H9 (cell line): ENCODE results near the gene AMBRA1. TPM values are rescaled to one million over a fixed set of nuclear protein-coding genes. Genes with fewer than 3 reads are reported as not detected.

Experiments
- DNase-seq: peaks from one replicate; pipeline ENCODE4 v3.0.0-alpha.2; 2017
- H2AFZ ChIP-seq: one replicate; pipeline ENCODE4 v1.6.1; 2013; ENCODE audit warnings: mild to moderate bottlenecking, low read length, control low read depth, moderate library complexity
- H2AK5ac ChIP-seq: 2 replicates; pipeline ENCODE4 v1.6.1; 2013; ENCODE audit warnings: low read length, control low read depth, mixed read lengths; ENCODE audit not compliant: insufficient read length
- H2BK120ac ChIP-seq: one replicate; pipeline ENCODE4 v1.6.1; 2013; ENCODE audit warnings: low read depth, mild to moderate bottlenecking, low read length, control low read depth, inconsistent platforms; ENCODE audit not compliant: poor library complexity, severe bottlenecking
- H2BK12ac ChIP-seq: 2 replicates; pipeline ENCODE4 v1.6.1; 2013; ENCODE audit warnings: low read length, control low read depth, mixed read lengths, low read depth; ENCODE audit not compliant: insufficient read length
- H2BK15ac ChIP-seq: 2 replicates; pipeline ENCODE4 v1.6.1; 2013; ENCODE audit warnings: low read depth, low read length, control low read depth
- H2BK20ac ChIP-seq: one replicate; pipeline ENCODE4 v1.6.1; 2013; ENCODE audit warnings: low read depth, mild to moderate bottlenecking, low read length, control low read depth, inconsistent platforms; ENCODE audit not compliant: poor library complexity, severe bottlenecking
- H2BK5ac ChIP-seq: 2 replicates; pipeline ENCODE4 v1.6.1; 2013; ENCODE audit warnings: low read length, control low read depth, mixed read lengths; ENCODE audit not compliant: insufficient read length
- H3K14ac ChIP-seq: 2 replicates; pipeline ENCODE4 v1.6.1; 2013; ENCODE audit warnings: low read length, control low read depth; ENCODE audit not compliant: insufficient read depth
- H3K18ac ChIP-seq: 2 replicates; pipeline ENCODE4 v1.6.1; 2013; ENCODE audit warnings: low read depth, mild to moderate bottlenecking, mixed read lengths, low read length, control low read depth; ENCODE audit not compliant: insufficient read length
- H3K23ac ChIP-seq: 2 replicates; pipeline ENCODE4 v1.6.1; 2013; ENCODE audit warnings: low read length, control low read depth, mixed read lengths, low read depth; ENCODE audit not compliant: insufficient read length
- H3K23me2 ChIP-seq: 2 replicates; pipeline ENCODE4 v1.6.1; 2013; ENCODE audit warnings: low read depth, mild to moderate bottlenecking, mixed read lengths, low read length, control low read depth; ENCODE audit not compliant: insufficient read length, poor library complexity, severe bottlenecking
- H3K27ac ChIP-seq: 2 replicates; pipeline ENCODE4 v1.5.1; 2013; ENCODE audit warnings: low read length, control low read depth, mixed read lengths, low read depth; ENCODE audit not compliant: insufficient read length
- H3K27me3 ChIP-seq: 2 replicates; pipeline ENCODE4 v1.6.1; 2013; ENCODE audit warnings: low read length, control low read depth, inconsistent platforms; ENCODE audit not compliant: insufficient read depth
- H3K4ac ChIP-seq: 2 replicates; pipeline ENCODE4 v1.6.1; 2013; ENCODE audit warnings: low read depth, mild to moderate bottlenecking, control low read depth, inconsistent platforms, low read length, moderate library complexity
- H3K4me1 ChIP-seq: 2 replicates; pipeline ENCODE4 v1.6.1; 2013; ENCODE audit warnings: low read length, control low read depth, inconsistent platforms; ENCODE audit not compliant: insufficient read depth
- H3K4me2 ChIP-seq: 2 replicates; pipeline ENCODE4 v1.6.1; 2013; ENCODE audit warnings: low read length, control low read depth, mixed read lengths; ENCODE audit not compliant: insufficient read length, insufficient read depth
- H3K56ac ChIP-seq: 2 replicates; pipeline ENCODE4 v1.6.1; 2013; ENCODE audit warnings: low read depth, mild to moderate bottlenecking, mixed read lengths, low read length, control low read depth; ENCODE audit not compliant: insufficient read length
- H3K79me1 ChIP-seq: 2 replicates; pipeline ENCODE4 v1.6.1; 2013; ENCODE audit warnings: low read depth, mild to moderate bottlenecking, moderate library complexity, low read length, control low read depth, inconsistent platforms; ENCODE audit not compliant: insufficient read depth, poor library complexity, severe bottlenecking
- H3K79me2 ChIP-seq: 2 replicates; pipeline ENCODE4 v1.6.1; 2013; ENCODE audit warnings: low read length, control low read depth, inconsistent platforms; ENCODE audit not compliant: insufficient read depth
- H3K9ac ChIP-seq: 2 replicates; pipeline ENCODE4 v1.6.1; 2013; ENCODE audit warnings: low read length, control low read depth, mixed read lengths; ENCODE audit not compliant: insufficient read length; ENCODE audit errors: extremely low read depth
- H3K9me3 ChIP-seq: one replicate; pipeline ENCODE4 v1.6.1; 2013; ENCODE audit warnings: low read depth, low read length, inconsistent platforms; ENCODE audit not compliant: control insufficient read depth
- H3T11ph ChIP-seq: one replicate; pipeline ENCODE4 v1.6.1; 2013; ENCODE audit warnings: mild to moderate bottlenecking, low read length, control low read depth, inconsistent platforms
- H4K20me1 ChIP-seq: one replicate; pipeline ENCODE4 v1.6.1; 2013; ENCODE audit not compliant: control insufficient read depth, insufficient read length, insufficient read depth
- H4K5ac ChIP-seq: 2 replicates; pipeline ENCODE4 v1.6.1; 2013; ENCODE audit warnings: low read depth, mild to moderate bottlenecking, mixed read lengths, low read length, control low read depth; ENCODE audit not compliant: insufficient read length
- H4K8ac ChIP-seq: replicated peaks from 2 replicates; pipeline ENCODE4 v1.6.1; 2013; ENCODE audit warnings: low read length, control low read depth, mixed read lengths, low read depth; ENCODE audit not compliant: insufficient read length
- H4K91ac ChIP-seq: 2 replicates; pipeline ENCODE4 v1.6.1; 2013; ENCODE audit warnings: low read depth, mild to moderate bottlenecking, moderate library complexity, mixed read lengths, low read length, control low read depth; ENCODE audit not compliant: insufficient read length
- H3K27ac Mint-ChIP-seq, 3 experiments: 2 replicates in 2 of 3; 3 replicates in 1 of 3; pipeline ENCODE4 v1.8.0; 2020 to 2021; ENCODE audit warnings: mixed read lengths in 3 of 3, mild to moderate bottlenecking in 1 of 3, moderate library complexity in 1 of 3
- H3K27me3 Mint-ChIP-seq: 2 replicates; pipeline ENCODE4 v1.8.0; 2021; ENCODE audit warnings: low read depth, mild to moderate bottlenecking, moderate library complexity, mixed read lengths
- H3K36me3 Mint-ChIP-seq, 3 experiments: 2 replicates in 2 of 3; 3 replicates in 1 of 3; pipeline ENCODE4 v1.8.0; 2020 to 2021; ENCODE audit warnings: low read depth in 3 of 3, mixed read lengths in 3 of 3; ENCODE audit not compliant: insufficient read depth in 1 of 3
- H3K4me1 Mint-ChIP-seq, 2 experiments: 2 replicates each; pipeline ENCODE4 v1.8.0; 2020; ENCODE audit warnings: mixed read lengths in 2 of 2
- H3K4me3 Mint-ChIP-seq, 2 experiments: 2 replicates in 1 of 2; 3 replicates in 1 of 2; pipeline ENCODE4 v1.8.0; 2020 to 2021; ENCODE audit warnings: mild to moderate bottlenecking in 2 of 2, mixed read lengths in 2 of 2, moderate library complexity in 1 of 2
- H3K9me3 Mint-ChIP-seq, 2 experiments: 2 replicates in 1 of 2; 3 replicates in 1 of 2; pipeline ENCODE4 v1.8.0; 2020; ENCODE audit warnings: mild to moderate bottlenecking in 2 of 2, mixed read lengths in 2 of 2, moderate library complexity in 1 of 2
- CTCF ChIP-seq: fragments of 200-600 bp; sonication (generic); conservative IDR thresholded peaks from 3 replicates; pipeline ENCODE4 v1.8.0; 2021; ENCODE audit warnings: antibody characterized with exemption, mild to moderate bottlenecking
- WGBS: extraction: QIAGEN DNeasy Blood & Tissue Kit; methylation state at CpG from one replicate; pipeline ENCODE4 v1.1.7; 2013; ENCODE audit warnings: missing lambda C conversion rate, low lambda C conversion rate, mixed read lengths; ENCODE audit not compliant: insufficient read length; ENCODE audit errors: extremely low coverage; 5-methylcytosine and 5-hydroxymethylcytosine counted together
- total RNA-seq: library from RNA; stranded (reverse); gene quantifications from 2 replicates; pipeline ENCODE4 v1.2.1, GENCODE V29; 2021

The AMBRA1 gene
- total RNA-seq, 1 experiment from 2014 or later: 37.5 TPM

GRCh38 chr11:46557684-46558151 lies 36.1 kb downstream of the AMBRA1 start:
- Histone ChIP-seq H3K23me2 (no peaks in the 10 kb centered on the region), H2BK5ac (no peak overlapping the region), H3K79me1 (peaks cover 4% of the 10 kb centered on the region), H2BK20ac (no peak overlapping the region), H3K27me3 (no peaks in the 10 kb centered on the region), H4K91ac (no peak overlapping the region), H3T11ph (no peak overlapping the region), H4K5ac (no peak overlapping the region), H3K23ac (no peak overlapping the region), H3K56ac (no peak overlapping the region), H3K79me2 (peaks cover 1% of the 10 kb centered on the region; the same call in 1 of the 2 replicates), H3K27ac (no peak overlapping the region), H2AK5ac (no peak overlapping the region), H3K4ac (no peak overlapping the region), H2BK15ac (no peak overlapping the region), H3K18ac (no peak overlapping the region), H3K14ac (no peak overlapping the region), H2AFZ (no peak overlapping the region), H3K4me2 (no peak overlapping the region), H3K4me1 (peaks cover 3% of the 10 kb centered on the region; the same call in 1 of the 2 replicates), H2BK12ac (no peak overlapping the region), H3K9me3 (no peaks in the 10 kb centered on the region), H3K9ac (no peak overlapping the region), H2BK120ac (no peak overlapping the region), H4K20me1 (no peaks in the 10 kb centered on the region), H4K8ac (no peak overlapping the region)
- H3K36me3 Mint-ChIP-seq: no peaks in the 10 kb centered on the region
- no peak for DNase-seq
- H3K4me1 Mint-ChIP-seq: peaks cover 18 to 35% of the 10 kb centered on the region in 2 experiments
- no CpG with 5 or more reads among the region's 7 CpGs for WGBS
- H3K4me3 Mint-ChIP-seq: no peak overlapping the region
- no peaks in the 10 kb centered on the region for H3K27me3 Mint-ChIP-seq
- H3K9me3 Mint-ChIP-seq: no peaks in the 10 kb centered on the region
- peak overlapping the region in 2 of 3 experiments; percentile 33 to 37; a peak in 2 of 7 replicates for H3K27ac Mint-ChIP-seq
- no peak for TF ChIP-seq CTCF
